ENCODE data around the gene ALPK1. TPM values are rescaled to one million over a fixed set of nuclear protein-coding genes. Genes with fewer than 3 reads are reported as not detected.
"Not testable (repeated sequence)": the region's sequence is repeated elsewhere in the genome, so short reads cannot be mapped to it uniquely, and the experiment has no call there.

Gene ALPK1
- polyA plus RNA-seq, 4 donors: 11.8 to 17.2 (median 14.4) TPM

GRCh38 chr4:112442226-112442625, 145.1 kb downstream of the ALPK1 start:
- not testable (repeated sequence) for DNase-seq (ENCODE audit: low read depth in 4 of 4, low spot score in 3 of 4)

DNA sequence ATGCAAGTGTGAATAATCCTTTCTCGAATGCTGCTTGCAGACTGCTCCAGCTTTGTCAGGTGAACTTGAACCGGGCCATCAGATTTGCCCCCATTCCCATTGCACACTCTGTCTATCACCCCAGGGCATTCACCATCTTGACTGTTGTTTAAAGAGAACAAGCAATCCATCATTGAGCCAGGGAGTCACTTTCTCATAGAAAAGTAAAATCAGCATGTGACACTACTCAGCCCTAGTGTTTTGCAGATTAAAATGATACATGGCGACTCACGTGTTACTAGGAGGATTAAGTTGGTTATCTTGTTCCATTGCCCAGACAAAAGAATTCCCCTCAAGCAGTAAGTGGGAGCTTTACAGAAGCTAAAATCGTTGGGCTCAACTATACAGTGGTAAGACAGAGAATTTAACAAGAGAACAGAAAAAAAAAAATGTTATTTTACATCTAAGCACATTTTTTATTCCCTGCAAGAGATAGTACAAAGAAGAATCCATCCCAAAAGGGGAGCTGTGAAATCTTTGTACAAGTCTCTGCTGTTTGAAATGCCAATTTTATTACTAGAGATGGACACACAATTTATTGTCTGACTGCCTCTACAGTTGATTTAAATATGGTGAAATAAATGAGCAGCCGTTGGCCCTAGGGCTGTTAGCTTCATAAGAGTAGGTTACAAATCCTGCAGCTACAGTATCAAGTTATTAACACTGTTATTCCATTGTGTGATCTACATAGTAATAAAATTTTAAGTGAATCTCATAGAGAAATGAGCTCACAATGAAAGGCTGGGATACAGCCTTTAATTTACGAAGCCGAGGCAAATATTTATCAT, 151.3 kb downstream of the ALPK1 start:
- no peak for DNase-seq (ENCODE audit: low read depth in 4 of 4, low spot score in 3 of 4)

GRCh38 chr4:112449708-112450107, 152.5 kb downstream of the ALPK1 start:
- DNase-seq (ENCODE audit: low read depth in 4 of 4, low spot score in 3 of 4): no peak

- DNase-seq (ENCODE audit: low read depth in 4 of 4, low spot score in 3 of 4): no peak
Observed at GRCh38 chr4:112451104-112451503, 153.9 kb downstream of the ALPK1 start.

- DNase-seq (ENCODE audit: low read depth in 4 of 4, low spot score in 3 of 4): no peak
Observed at GRCh38 chr4:112451831-112452230, 154.7 kb downstream of the ALPK1 start.

DNA sequence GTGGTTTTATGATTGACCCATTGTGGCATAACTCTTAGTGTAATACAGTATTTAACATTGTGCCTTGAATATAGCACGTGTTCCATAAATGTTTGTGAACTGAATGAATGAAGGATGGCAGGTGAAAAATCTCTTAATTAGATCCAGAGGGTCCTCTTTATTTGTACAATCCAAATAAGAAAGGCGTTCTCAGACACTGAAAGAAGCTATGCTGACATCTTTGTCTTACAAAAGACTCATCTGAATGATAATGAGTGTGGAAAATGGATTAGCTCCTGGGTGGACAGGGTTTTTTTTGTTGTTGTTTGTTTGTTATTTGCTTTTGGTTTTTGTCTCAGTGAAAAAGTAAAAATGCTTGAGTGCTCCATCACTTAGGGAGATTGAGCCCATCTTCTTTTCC, 156.2 kb downstream of the ALPK1 start:
- DNase-seq (ENCODE audit: low read depth in 4 of 4, low spot score in 3 of 4): no peak

DNA sequence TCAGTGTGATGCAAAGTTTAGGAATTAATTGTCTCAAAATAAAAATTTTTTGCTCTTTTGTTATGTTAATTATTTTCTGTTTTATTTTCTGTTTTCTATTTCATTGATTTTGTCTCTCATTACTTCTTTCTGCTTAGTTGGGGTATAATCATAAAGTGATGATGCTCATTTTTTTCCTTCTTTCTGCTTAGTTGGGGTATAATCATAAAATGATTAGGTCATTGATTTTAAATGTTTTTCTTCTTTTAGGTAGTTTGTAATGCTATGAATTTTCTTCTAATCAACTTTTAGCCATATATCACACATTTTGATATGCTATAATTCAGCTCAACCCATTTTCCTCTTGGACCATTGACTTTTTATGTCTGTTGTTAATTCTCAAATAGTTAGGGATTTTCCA, 175.1 kb downstream of the ALPK1 start:
- no peak for DNase-seq (ENCODE audit: low read depth in 4 of 4, low spot score in 3 of 4)

DNA sequence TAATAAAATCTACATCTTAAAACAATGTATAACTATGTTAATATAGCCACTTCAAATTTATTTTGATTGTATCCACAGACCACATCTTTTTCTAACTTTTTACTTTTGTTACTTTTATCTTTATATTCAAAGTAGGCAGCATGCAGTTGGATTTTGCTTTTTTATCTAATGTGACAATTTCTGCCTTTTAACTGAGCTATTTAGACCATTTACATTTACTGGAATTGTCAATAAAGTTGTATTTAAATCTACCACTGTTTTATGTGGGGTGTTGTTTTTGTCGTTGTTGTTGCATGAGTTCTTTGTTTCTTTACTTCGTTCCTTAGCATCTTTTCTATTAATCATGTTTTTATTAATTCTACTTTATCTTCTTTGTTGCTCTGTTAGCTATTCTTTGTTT, 176.8 kb downstream of the ALPK1 start:
- DNase-seq (ENCODE audit: low read depth in 4 of 4, low spot score in 3 of 4): no peak

DNA sequence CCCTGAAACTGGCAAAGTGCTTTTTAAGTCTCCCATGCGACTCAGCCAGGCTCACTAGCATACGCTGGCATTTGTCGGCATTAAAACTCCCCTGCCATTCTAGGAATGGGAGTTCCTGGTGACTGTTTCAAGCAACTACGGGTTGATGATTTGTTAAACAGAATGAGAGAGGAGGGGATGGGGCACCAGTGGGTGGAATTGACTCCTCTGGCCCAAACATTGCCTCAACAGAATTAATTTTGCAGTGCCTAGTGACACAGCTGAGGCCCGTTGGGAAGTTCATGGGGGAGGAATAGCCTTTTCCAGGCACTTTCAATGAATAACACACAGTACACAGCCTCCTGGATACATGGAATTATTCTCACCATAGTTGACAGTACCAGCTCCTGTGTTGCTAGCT, 188.8 kb downstream of the ALPK1 start:
- no peak for DNase-seq (ENCODE audit: low read depth in 4 of 4, low spot score in 3 of 4)

DNA sequence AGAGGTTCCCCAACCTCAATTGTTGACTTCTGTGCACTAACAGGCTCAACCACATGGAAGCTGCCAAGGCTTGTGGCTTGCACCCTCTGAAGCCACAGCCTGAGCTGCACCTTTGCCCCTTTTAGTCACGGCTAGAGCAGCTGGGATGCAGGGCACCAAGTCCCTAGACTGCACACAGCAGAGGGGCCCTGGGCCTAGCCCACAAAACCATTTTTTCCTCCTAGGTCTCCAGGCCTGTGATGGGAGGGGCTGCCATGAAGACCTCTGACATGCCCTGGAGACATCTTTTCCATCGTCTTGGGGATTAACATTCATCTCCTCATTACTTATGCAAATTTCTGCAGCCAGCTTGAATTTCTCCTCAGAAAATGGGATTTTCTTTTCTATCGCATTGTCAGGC, 193.6 kb downstream of the ALPK1 start:
- DNase-seq (ENCODE audit: low read depth in 4 of 4, low spot score in 3 of 4): not testable (repeated sequence)

Other genes with a start within 250 kb of the ALPK1 start
- gene FAM241A, start 151.9 kb upstream of the ALPK1 start, polyA plus RNA-seq (ENCODE audit: insufficient read length in 4 of 4): 1 to 10 TPM; 1.5 to 2.4 (median 1.7) TPM
- gene AP1AR, start 65.6 kb upstream of the ALPK1 start, polyA plus RNA-seq (ENCODE audit: insufficient read length in 4 of 4): 10 to 100 TPM; 19.2 to 43.7 (median 39.1) TPM
- 10 to 100 TPM; 16.1 to 19.0 (median 16.9) TPM for gene TIFA, start 11.5 kb upstream of the ALPK1 start, polyA plus RNA-seq (ENCODE audit: insufficient read length in 4 of 4)
- not detected for gene NEUROG2, start 218.8 kb downstream of the ALPK1 start, polyA plus RNA-seq (ENCODE audit: insufficient read length in 4 of 4)

Measured in left renal pelvis (tissue), 4 donors.